ENCODE data around the gene DBI. TPM values are rescaled to one million over a fixed set of nuclear protein-coding genes. Genes with fewer than 3 reads are reported as not detected.

The DBI gene
- total and polyA plus RNA-seq, 11 donors, result 208 to 868 (median 287) TPM

- Histone ChIP-seq H3K4me1 (no peaks in the 10 kb centered on the region), H3K36me3 (peaks cover 0 to 30% (median 5%) of the 10 kb centered on the region in 9 donors), H3K9me3 (no peaks in the 10 kb centered on the region), H3K27ac (no peak overlapping the region), H3K4me3 (no peak overlapping the region), H3K27me3 (no peaks in the 10 kb centered on the region)
- intact Hi-C loops (cut with DNase I), result no loop called here
- DNase-seq (no peak), ATAC-seq (no peak)
- TF ChIP-seq CTCF (IDR thresholded peaks at IDR 0.05), result no peak
- TF ChIP-seq POLR2A (IDR thresholded peaks at IDR 0.05), result no peak
- WGBS, 4 donors, result 89 to 97% (median 96%) methylated on average over 6 of the region's 6 CpGs
These were observed 33.8 kb upstream of the DBI start for GRCh38 chr2:119332953-119333352.

GRCh38 chr2:119333360-119333759 is 33.4 kb upstream of the DBI start:
- 91 to 94% (median 93%) methylated on average over 3 of the region's 3 CpGs for WGBS, 4 donors
- ATAC-seq (no peak), DNase-seq (no peak)

GRCh38 chr2:119333833-119334232 is 32.9 kb upstream of the DBI start:
- no peak for DNase-seq
- H3K4me3 ChIP-seq, result no peak overlapping the region
- H3K27me3 ChIP-seq, result no peaks in the 10 kb centered on the region
- H3K36me3 ChIP-seq, result peaks cover 0 to 38% (median 6%) of the 10 kb centered on the region in 9 donors
- ATAC-seq, result no peak
- H3K9me3 ChIP-seq, result no peaks in the 10 kb centered on the region
- intact Hi-C loops (cut with DNase I), result no loop called here
- peaks cover 0 to 4% (median 0%) of the 10 kb centered on the region in 12 donors for H3K4me1 ChIP-seq
- no peak for TF ChIP-seq CTCF (IDR thresholded peaks at IDR 0.05)
- TF ChIP-seq POLR2A (IDR thresholded peaks at IDR 0.05), result no peak
- no peak overlapping the region for H3K27ac ChIP-seq
- 91 to 100% (median 99%) methylated on average over 2 of the region's 2 CpGs for WGBS, 4 donors

More at GRCh38 chr2:119333360-119333759, 33.4 kb upstream of the DBI start:
- Histone ChIP-seq H3K9me3 (no peaks in the 10 kb centered on the region), H3K27me3 (no peaks in the 10 kb centered on the region), H3K4me1 (no peaks in the 10 kb centered on the region), H3K27ac (no peak overlapping the region), H3K36me3 (peaks cover 0 to 33% (median 6%) of the 10 kb centered on the region in 9 donors), H3K4me3 (no peak overlapping the region)
- intact Hi-C loops (cut with DNase I), result no loop called here
- TF ChIP-seq CTCF (IDR thresholded peaks at IDR 0.05) (no peak), POLR2A (IDR thresholded peaks at IDR 0.05) (no peak)

- Histone ChIP-seq H3K4me1 (peaks cover 0 to 14% (median 0%) of the 10 kb centered on the region in 12 donors), H3K27me3 (no peaks in the 10 kb centered on the region), H3K27ac (no peak overlapping the region), H3K36me3 (peaks cover 0 to 39% (median 6%) of the 10 kb centered on the region in 9 donors), H3K9me3 (no peaks in the 10 kb centered on the region), H3K4me3 (no peak overlapping the region)
- no peak for DNase-seq
- no peak for TF ChIP-seq POLR2A (IDR thresholded peaks at IDR 0.05)
- intact Hi-C loops (cut with DNase I), result no loop called here
- no peak for ATAC-seq
- WGBS, 4 donors, result 91 to 96% (median 94%) methylated on average over 2 of the region's 2 CpGs
These were observed 29.0 kb upstream of the DBI start for GRCh38 chr2:119337749-119338148.

- H3K36me3 ChIP-seq, result peaks cover 0 to 39% (median 6%) of the 10 kb centered on the region in 9 donors
- intact Hi-C loops (cut with DNase I), result no loop called here
- no peak overlapping the region for H3K27ac ChIP-seq
- peaks cover 0 to 14% (median 0%) of the 10 kb centered on the region in 12 donors for H3K4me1 ChIP-seq
- no peak for ATAC-seq
- no peaks in the 10 kb centered on the region for H3K27me3 ChIP-seq
- WGBS, 4 donors, result 88 to 93% (median 90%) methylated on average over 2 of the region's 2 CpGs
- H3K9me3 ChIP-seq, result no peaks in the 10 kb centered on the region
- H3K4me3 ChIP-seq, result no peak overlapping the region
- no peak for TF ChIP-seq CTCF (IDR thresholded peaks at IDR 0.05)
- TF ChIP-seq POLR2A (IDR thresholded peaks at IDR 0.05), result no peak
- no peak for DNase-seq
These were observed 28.5 kb upstream of the DBI start for GRCh38 chr2:119338272-119338671.

All from heart left ventricle (tissue), 16 donors.